ENCODE measurements around the gene WDR70. TPM values are rescaled to one million over a fixed set of nuclear protein-coding genes. Genes with fewer than 3 reads are reported as not detected.

The WDR70 gene
- total RNA-seq, 4 donors from 2014 or later: 24.7 to 200 (median 29.9) TPM

DNA sequence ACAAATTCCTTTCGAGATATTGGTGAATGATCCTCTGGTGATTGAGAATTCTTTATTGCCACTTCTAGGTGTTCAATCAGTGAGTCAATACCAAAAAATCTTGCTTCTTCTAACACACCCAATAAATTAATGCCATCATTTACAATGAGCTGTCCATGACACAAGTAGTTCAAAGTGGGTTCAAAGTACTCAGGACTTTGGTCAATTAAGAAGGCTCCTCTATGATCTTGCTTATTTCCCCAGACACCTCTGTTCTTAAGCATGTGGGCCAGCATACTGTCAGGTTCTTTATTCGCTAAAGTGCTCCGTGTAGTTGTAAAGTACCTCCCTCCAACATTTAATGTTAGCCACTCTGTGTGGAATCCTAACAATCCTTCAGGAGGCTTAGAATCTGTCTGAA, 127.1 kb downstream of the WDR70 start:
- in situ Hi-C loops (cut with MboI; ENCODE audit: low pct_ligation_motif_present in 1 of 4, low pct_unique_long_range_greater_than_20kb in 1 of 4, low sequenced_read_pairs in 3 of 4) (no loop called here), intact Hi-C loops (cut with DNase I; ENCODE audit: low total_unique reads) (no loop called here)
- Histone ChIP-seq H3K4me1 (no peaks in the 10 kb centered on the region), H3K27me3 (no peaks in the 10 kb centered on the region), H3K4me3 (no peak overlapping the region), H3K27ac (no peak overlapping the region), H3K36me3 (no peaks in the 10 kb centered on the region), H3K9me3 (no peaks in the 10 kb centered on the region)
- TF ChIP-seq POLR2AphosphoS5 (IDR thresholded peaks at IDR 0.05) (no peak), CTCF (IDR thresholded peaks at IDR 0.05) (no peak), POLR2A (IDR thresholded peaks at IDR 0.05) (no peak), EP300 (IDR thresholded peaks at IDR 0.05; ENCODE audit: low read depth) (no peak)
- DNase-seq: no peak
- 96 to 99% methylated on average over 3 of the region's 3 CpGs for WGBS, 2 donors (ENCODE audit: low coverage in 1 of 2)

DNA sequence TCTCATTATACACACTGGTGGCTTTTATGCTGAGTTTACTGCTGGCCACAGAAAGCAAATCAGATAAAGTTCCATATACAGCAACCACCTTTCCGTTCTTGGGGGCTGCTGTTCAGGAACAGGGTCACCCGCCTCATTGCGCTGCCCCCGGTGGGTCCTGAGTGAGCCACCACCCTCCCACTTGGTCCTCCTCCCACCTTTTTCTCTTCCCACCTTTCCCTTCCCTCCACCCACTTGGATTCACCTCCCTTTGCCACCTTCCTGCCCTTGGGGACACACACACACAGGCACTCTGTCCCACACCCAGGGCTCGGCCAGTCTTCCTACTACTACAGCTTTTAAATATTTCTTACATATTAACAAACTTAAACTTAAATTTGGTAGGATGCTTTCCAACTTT, 127.6 kb downstream of the WDR70 start:
- Histone ChIP-seq H3K4me1 (no peaks in the 10 kb centered on the region), H3K27ac (no peak overlapping the region), H3K36me3 (no peaks in the 10 kb centered on the region), H3K9me3 (no peaks in the 10 kb centered on the region), H3K4me3 (no peak overlapping the region), H3K27me3 (no peaks in the 10 kb centered on the region)
- intact Hi-C loops (cut with DNase I; ENCODE audit: low total_unique reads) (no loop called here), in situ Hi-C loops (cut with MboI; ENCODE audit: low pct_ligation_motif_present in 1 of 4, low pct_unique_long_range_greater_than_20kb in 1 of 4, low sequenced_read_pairs in 3 of 4) (no loop called here)
- 98 to 100% methylated on average over 2 to 5 of the region's 5 CpGs for WGBS, 2 donors (ENCODE audit: low coverage in 1 of 2)
- TF ChIP-seq EP300 (IDR thresholded peaks at IDR 0.05; ENCODE audit: low read depth) (no peak), CTCF (IDR thresholded peaks at IDR 0.05) (no peak), POLR2A (IDR thresholded peaks at IDR 0.05) (no peak)
- no peak for DNase-seq

DNA sequence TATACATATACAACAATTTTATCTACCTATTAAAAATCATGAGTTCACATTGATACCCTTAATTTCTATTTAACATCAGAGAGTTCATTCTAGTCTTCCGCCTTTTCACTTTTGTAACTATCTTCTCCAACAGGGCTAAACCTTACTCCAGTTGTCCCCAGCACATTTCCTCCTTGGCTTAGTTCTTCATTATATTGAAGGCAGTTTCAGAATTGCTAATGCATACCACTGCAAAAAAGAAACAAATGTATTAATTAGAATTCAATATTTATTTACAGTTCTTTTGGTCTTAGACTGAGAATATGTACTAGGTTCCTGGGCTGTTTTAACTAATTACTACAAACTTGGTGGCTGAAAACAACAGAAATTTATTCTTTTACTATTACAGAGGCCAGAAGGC, 132.5 kb downstream of the WDR70 start:
- TF ChIP-seq EP300 (IDR thresholded peaks at IDR 0.05; ENCODE audit: low read depth) (no peak), POLR2A (IDR thresholded peaks at IDR 0.05) (no peak), POLR2AphosphoS5 (IDR thresholded peaks at IDR 0.05) (no peak), CTCF (IDR thresholded peaks at IDR 0.05) (no peak)
- Histone ChIP-seq H3K9me3 (no peaks in the 10 kb centered on the region), H3K27me3 (no peaks in the 10 kb centered on the region), H3K4me1 (no peaks in the 10 kb centered on the region), H3K36me3 (no peaks in the 10 kb centered on the region), H3K27ac (no peak overlapping the region), H3K4me3 (no peak overlapping the region)
- intact Hi-C loops (cut with DNase I; ENCODE audit: low total_unique reads): no loop called here
- in situ Hi-C loops (cut with MboI; ENCODE audit: low pct_ligation_motif_present in 1 of 4, low pct_unique_long_range_greater_than_20kb in 1 of 4, low sequenced_read_pairs in 3 of 4): no loop called here
- DNase-seq: no peak
- WGBS, 2 donors (ENCODE audit: low coverage in 1 of 2): 98 to 100% methylated on average over 1 of the region's 1 CpG

GRCh38 chr5:37514946-37515345, 135.8 kb downstream of the WDR70 start:
- no peak for DNase-seq
- Histone ChIP-seq H3K27me3 (no peaks in the 10 kb centered on the region), H3K36me3 (peaks cover 0 to 14% (median 0%) of the 10 kb centered on the region in 4 donors), H3K27ac (no peak overlapping the region), H3K4me1 (no peaks in the 10 kb centered on the region), H3K9me3 (peaks cover 5 to 6% of the 10 kb centered on the region in 2 donors), H3K4me3 (no peak overlapping the region)
- TF ChIP-seq POLR2AphosphoS5 (IDR thresholded peaks at IDR 0.05) (no peak), POLR2A (IDR thresholded peaks at IDR 0.05) (no peak), EP300 (IDR thresholded peaks at IDR 0.05; ENCODE audit: low read depth) (no peak), CTCF (IDR thresholded peaks at IDR 0.05) (no peak)
- in situ Hi-C loops (cut with MboI; ENCODE audit: low pct_ligation_motif_present in 1 of 4, low pct_unique_long_range_greater_than_20kb in 1 of 4, low sequenced_read_pairs in 3 of 4) (no loop called here), intact Hi-C loops (cut with DNase I; ENCODE audit: low total_unique reads) (no loop called here)
- WGBS, 2 donors (ENCODE audit: low coverage in 1 of 2): 88 to 92% methylated on average over 1 of the region's 1 CpG

Data from transverse colon (tissue), 4 donors.